IMR-90 (cell line): Measurements from ENCODE around the gene CCNK. TPM values are rescaled to one million over a fixed set of nuclear protein-coding genes. Genes with fewer than 3 reads are reported as not detected.

Experiments used
- ATAC-seq: fragments of 200-7000 bp; cut with Tn5 transposase; 2 replicates; pipeline ENCODE4 v1.9.1; 2020; ENCODE audit warnings: low read depth, mild to moderate bottlenecking, moderate library complexity
- BruUV-seq: library from RNA; stranded (reverse); fragments of 400-500 nt; replicated peaks from 2 replicates; lab custom pipeline; 2021; lab: Mats Ljungman, UMichigan
- CTCF ChIA-PET: fragments of 300-600 bp; formaldehyde crosslinking; extraction: SDS; loops from one replicate; lab custom pipeline; 2021; ENCODE audit warnings: antibody characterized with exemption; lab: Yijun Ruan, JAX
- POLR2A ChIA-PET: fragments of 300-600 bp; sonication (Branson Sonifier 250); formaldehyde crosslinking; loops from one replicate; lab custom pipeline; 2022; ENCODE audit warnings: antibody characterized with exemption; ENCODE audit not compliant: unreplicated experiment; lab: Charles Lee
- DNase-seq: peaks from one replicate; pipeline ENCODE4 v3.0.0; 2013
- H2AFZ ChIP-seq: replicated peaks from 2 replicates; pipeline ENCODE3; 2013; ENCODE audit warnings: low read length, mild to moderate bottlenecking; ENCODE audit not compliant: poor library complexity
- H2AK5ac ChIP-seq: 2 replicates; pipeline ENCODE4 v1.6.1; 2013; ENCODE audit warnings: low read depth, low read length, inconsistent platforms
- H2AK9ac ChIP-seq: replicated peaks from 2 replicates; pipeline ENCODE3; 2013; ENCODE audit warnings: mild to moderate bottlenecking, low read depth, low read length, moderate library complexity; ENCODE audit not compliant: poor library complexity
- H2BK120ac ChIP-seq: 2 replicates; pipeline ENCODE4 v1.6.1; 2013; ENCODE audit warnings: low read depth, low read length, inconsistent platforms
- H2BK15ac ChIP-seq: 3 replicates; pipeline ENCODE4 v1.6.1; 2013; ENCODE audit warnings: low read depth, low read length, inconsistent platforms
- H2BK20ac ChIP-seq: 2 replicates; pipeline ENCODE4 v1.6.1; 2013; ENCODE audit warnings: low read depth, mild to moderate bottlenecking, inconsistent platforms, low read length, moderate library complexity
- H2BK5ac ChIP-seq: 2 replicates; pipeline ENCODE4 v1.6.1; 2013; ENCODE audit warnings: mild to moderate bottlenecking, low read depth, low read length, inconsistent platforms; ENCODE audit not compliant: poor library complexity, severe bottlenecking
- H3K14ac ChIP-seq: replicated peaks from 2 replicates; pipeline ENCODE4 v1.6.1; 2013; ENCODE audit warnings: low read depth, low read length, inconsistent platforms
- H3K18ac ChIP-seq: 2 replicates; pipeline ENCODE4 v1.6.1; 2013; ENCODE audit warnings: low read depth, low read length, control low read depth
- H3K23ac ChIP-seq: 2 replicates; pipeline ENCODE4 v1.6.1; 2013; ENCODE audit warnings: low read depth, low read length, inconsistent platforms
- H3K27ac ChIP-seq: 2 replicates; pipeline ENCODE4 v1.5.1; 2013; ENCODE audit warnings: mild to moderate bottlenecking, control low read depth, low read length; ENCODE audit not compliant: insufficient read depth
- H3K27me3 ChIP-seq: 2 replicates; pipeline ENCODE4 v1.6.1; 2013; ENCODE audit warnings: low read length; ENCODE audit not compliant: control insufficient read depth, insufficient read depth
- H3K36me3 ChIP-seq: 2 replicates; pipeline ENCODE4 v1.6.1; 2013; ENCODE audit warnings: low read length, mixed read lengths; ENCODE audit not compliant: control insufficient read depth, insufficient read depth
- H3K4ac ChIP-seq: 2 replicates; pipeline ENCODE4 v1.6.1; 2013; ENCODE audit warnings: low read depth, low read length, inconsistent platforms
- H3K4me1 ChIP-seq: 2 replicates; pipeline ENCODE4 v1.6.1; 2013; ENCODE audit warnings: low read length, mixed read lengths; ENCODE audit not compliant: control insufficient read depth, insufficient read depth
- H3K4me2 ChIP-seq: 2 replicates; pipeline ENCODE4 v1.6.1; 2013; ENCODE audit warnings: low read depth, mild to moderate bottlenecking, control low read depth, low read length, moderate library complexity
- H3K4me3 ChIP-seq: 2 replicates; pipeline ENCODE4 v1.5.1; 2013; ENCODE audit warnings: low read depth, mild to moderate bottlenecking, control low read depth, low read length, moderate library complexity; ENCODE audit not compliant: insufficient read depth
- H3K56ac ChIP-seq: 2 replicates; pipeline ENCODE4 v1.6.1; 2013; ENCODE audit warnings: low read length, inconsistent platforms; ENCODE audit not compliant: insufficient read depth; ENCODE audit errors: extremely low read depth
- H3K79me1 ChIP-seq, 2 experiments: 2 replicates each; pipeline ENCODE4 v1.6.1; 2013; ENCODE audit warnings: low read length in 2 of 2, inconsistent platforms in 1 of 2, low read depth in 1 of 2
- H3K9ac ChIP-seq: 2 replicates; pipeline ENCODE4 v1.6.1; 2013; ENCODE audit warnings: low read depth, low read length, control low read depth
- H3K9me1 ChIP-seq: 2 replicates; pipeline ENCODE4 v1.6.1; 2013; ENCODE audit warnings: low read length, inconsistent platforms; ENCODE audit not compliant: insufficient read depth
- H3K9me3 ChIP-seq: 2 replicates; pipeline ENCODE4 v1.6.1; 2013; ENCODE audit warnings: low read length; ENCODE audit not compliant: control insufficient read depth, insufficient read depth
- H4K20me1 ChIP-seq: 2 replicates; pipeline ENCODE4 v1.6.1; 2013; ENCODE audit warnings: low read length, inconsistent platforms; ENCODE audit not compliant: insufficient read depth
- H4K5ac ChIP-seq: 2 replicates; pipeline ENCODE4 v1.6.1; 2013; ENCODE audit warnings: mild to moderate bottlenecking, low read depth, low read length, control low read depth
- H4K8ac ChIP-seq, 2 experiments: 2 replicates each; pipeline ENCODE4 v1.6.1; 2013; ENCODE audit warnings: low read depth in 2 of 2, low read length in 2 of 2, control low read depth in 1 of 2, inconsistent platforms in 1 of 2
- H4K91ac ChIP-seq: 2 replicates; pipeline ENCODE4 v1.6.1; 2013; ENCODE audit warnings: low read depth, low read length, inconsistent platforms; ENCODE audit not compliant: insufficient read depth
- BHLHE40 ChIP-seq: fragments of 150-350 bp; IDR thresholded peaks from 2 replicates; pipeline ENCODE4 v1.6.1; 2016; ENCODE audit warnings: mild to moderate bottlenecking, low read depth, low read length
- CEBPB ChIP-seq: IDR thresholded peaks from 2 replicates; pipeline ENCODE4 v1.6.1; 2012; ENCODE audit warnings: low read depth, low read length, improper control_type of control experiment
- CTCF ChIP-seq: conservative IDR thresholded peaks from 2 replicates; pipeline ENCODE4 v1.5.1; 2012; ENCODE audit warnings: mild to moderate bottlenecking, low read depth, low read length, improper control_type of control experiment
- ELK1 ChIP-seq: fragments of 150-350 bp; IDR thresholded peaks from 2 replicates; pipeline ENCODE4 v1.6.1; 2016; ENCODE audit warnings: low read depth, mild to moderate bottlenecking, low read length, moderate library complexity, borderline replicate concordance
- FOS ChIP-seq: fragments of 150-350 bp; IDR thresholded peaks from 2 replicates; pipeline ENCODE4 v1.6.1; 2016; ENCODE audit warnings: low read depth, low read length
- MAFK ChIP-seq: IDR thresholded peaks from 2 replicates; pipeline ENCODE4 v1.6.1; 2012; ENCODE audit warnings: low read depth, low read length, improper control_type of control experiment
- MAZ ChIP-seq: IDR thresholded peaks from 2 replicates; pipeline ENCODE4 v1.6.1; 2012; ENCODE audit warnings: low read depth, mild to moderate bottlenecking, low read length, improper control_type of control experiment, moderate library complexity, borderline replicate concordance
- MXI1 ChIP-seq: IDR thresholded peaks from 2 replicates; pipeline ENCODE4 v1.6.1; 2012; ENCODE audit warnings: low read depth, mild to moderate bottlenecking, low read length, moderate library complexity, borderline replicate concordance
- NFE2L2 ChIP-seq: fragments of 150-350 bp; IDR thresholded peaks from 2 replicates; pipeline ENCODE4 v1.6.1; 2016; ENCODE audit warnings: low read depth, mild to moderate bottlenecking, low read length
- POLR2A ChIP-seq: IDR thresholded peaks from 2 replicates; pipeline ENCODE4 v1.6.1; 2012; ENCODE audit warnings: mild to moderate bottlenecking, low read depth, low read length
- RAD21 ChIP-seq: IDR thresholded peaks from 2 replicates; pipeline ENCODE4 v1.6.1; 2012; ENCODE audit warnings: low read length, improper control_type of control experiment
- RCOR1 ChIP-seq: IDR thresholded peaks from 2 replicates; pipeline ENCODE4 v1.6.1; 2012; ENCODE audit warnings: mild to moderate bottlenecking, low read length, improper control_type of control experiment; ENCODE audit not compliant: insufficient replicate concordance
- RFX5 ChIP-seq: IDR thresholded peaks from 2 replicates; pipeline ENCODE4 v1.8.0; 2012; ENCODE audit warnings: low read depth, mild to moderate bottlenecking, low read length, moderate library complexity
- SMC3 ChIP-seq: fragments of 150-350 bp; IDR thresholded peaks from 2 replicates; pipeline ENCODE4 v1.6.1; 2016; ENCODE audit warnings: low read depth, mild to moderate bottlenecking, antibody characterized with exemption, low read length, moderate library complexity
- WGBS, 2 experiments: methylation state at CpG; one replicate each; pipeline versions ENCODE4 v1.1.5 to v1.1.7; 2013; ENCODE audit warnings: missing lambda C conversion rate in 2 of 2; ENCODE audit not compliant: insufficient read length in 1 of 2; ENCODE audit errors: extremely low coverage in 2 of 2; 5-methylcytosine and 5-hydroxymethylcytosine counted together
- dilution Hi-C: fragments of 300-500 bp; cut with HindIII; formaldehyde crosslinking; loops from one replicate; pipeline ENCODE4 v1.14.3; 2018; ENCODE audit warnings: low sequenced_read_pairs; ENCODE audit not compliant: unreplicated experiment
- in situ Hi-C: fragments of 300-500 bp; cut with MboI; formaldehyde crosslinking; loops from 3 replicates; pipeline ENCODE4 v1.14.3; 2019; ENCODE audit warnings: low sequenced_read_pairs, inconsistent platforms, mixed read lengths
- intact Hi-C: fragments of 100-400 bp; cut with micrococcal nuclease; formaldehyde crosslinking; loops from 2 replicates; pipeline ENCODE4 v1.10.0; 2022
- polyA plus RNA-seq, 3 experiments: library from polyadenylated mRNA; depleted of rRNA; stranded (reverse); fragments of >200 nt; gene quantifications; 2 replicates each; pipeline ENCODE4 v1.2.3, GENCODE V29; 2012; ENCODE audit warnings: low replicate concordance in 1 of 3
- total RNA-seq: library from RNA; depleted of rRNA; stranded (reverse); fragments of >200 nt; gene quantifications from 2 replicates; pipeline ENCODE4 v1.2.3, GENCODE V29; 2012

The CCNK gene
- total and polyA plus RNA-seq, 2 of the 4 experiments (the other 2 are of a cell fraction) = 18.8 to 38.3 TPM

- in situ Hi-C loops = no loop called here
- H2BK5ac ChIP-seq = no peak overlapping the region
- no peak overlapping the region for H4K5ac ChIP-seq
- no peak overlapping the region for H3K27ac ChIP-seq
- H3K4me1 ChIP-seq = peaks cover 45% of the 10 kb centered on the region
- H3K56ac ChIP-seq = no peak overlapping the region
- H3K36me3 ChIP-seq = no peaks in the 10 kb centered on the region
- no peak overlapping the region for H3K18ac ChIP-seq
- H4K91ac ChIP-seq = no peak overlapping the region; the same call in 1 of the 2 replicates
- H3K9me1 ChIP-seq = peaks cover 46% of the 10 kb centered on the region
- H2BK15ac ChIP-seq = no peak overlapping the region
- no peaks in the 10 kb centered on the region for H3K27me3 ChIP-seq
- no peak overlapping the region for H2BK120ac ChIP-seq
- POLR2A ChIA-PET = interaction anchor here (0.6 kb wide), 1 partner anchor 218 kb away, joined by 3 read pairs; no protein-coding TSS in a partner anchor
- H3K4me2 ChIP-seq = no peak overlapping the region
- no peak overlapping the region for H2AK5ac ChIP-seq
- H3K9me3 ChIP-seq = no peaks in the 10 kb centered on the region
- BruUV-seq = no TSS peak
- H4K8ac ChIP-seq = no peak overlapping the region
- DNase-seq (no peak), ATAC-seq (no peak)
- peaks cover 43 to 80% of the 10 kb centered on the region in 2 experiments for H3K79me1 ChIP-seq
- CTCF ChIA-PET = no interaction called here
- H3K4me3 ChIP-seq = no peak overlapping the region
- H2AFZ ChIP-seq = no peak overlapping the region
- no peak overlapping the region for H3K14ac ChIP-seq
- no CpG with 5 or more reads among the region's 6 CpGs for WGBS, 2 experiments
- H3K23ac ChIP-seq = no peak overlapping the region
- TF ChIP-seq SMC3 (no peak), POLR2A (no peak), FOS (no peak), MAFK (no peak), NFE2L2 (no peak), RAD21 (no peak), RFX5 (no peak), ELK1 (no peak), MAZ (no peak), CEBPB (no peak), BHLHE40 (no peak), CTCF (no peak), MXI1 (no peak), RCOR1 (no peak)
- H2BK20ac ChIP-seq = no peak overlapping the region
- H3K9ac ChIP-seq = no peak overlapping the region
- intact Hi-C loops = loop anchor here (5.0 kb wide), 1 partner anchor 33 kb away; no protein-coding TSS in a partner anchor
- peaks cover 13% of the 10 kb centered on the region for H4K20me1 ChIP-seq
- no peak overlapping the region for H2AK9ac ChIP-seq
- H3K4ac ChIP-seq = no peak overlapping the region; the same call in 1 of the 2 replicates
- dilution Hi-C loops = no loop called here
Observed at GRCh38 chr14:99534333-99534732, 53.1 kb downstream of the CCNK start.
